Stimulated activated CD8-positive, alpha-beta memory T cell treated with anti-CD3 and anti-CD28 coated beads, Interleukin-2, amount 100 ng/mL, for 1 hour (primary cell): ENCODE measurements around the gene LOC101059915.

Experiments
- DNase-seq, 2 donors: peaks; one replicate each; pipeline ENCODE4 v3.0.0-alpha.2; 2020; ENCODE audit warnings: low read depth in 2 of 2

Gene LOC101059915

DNA sequence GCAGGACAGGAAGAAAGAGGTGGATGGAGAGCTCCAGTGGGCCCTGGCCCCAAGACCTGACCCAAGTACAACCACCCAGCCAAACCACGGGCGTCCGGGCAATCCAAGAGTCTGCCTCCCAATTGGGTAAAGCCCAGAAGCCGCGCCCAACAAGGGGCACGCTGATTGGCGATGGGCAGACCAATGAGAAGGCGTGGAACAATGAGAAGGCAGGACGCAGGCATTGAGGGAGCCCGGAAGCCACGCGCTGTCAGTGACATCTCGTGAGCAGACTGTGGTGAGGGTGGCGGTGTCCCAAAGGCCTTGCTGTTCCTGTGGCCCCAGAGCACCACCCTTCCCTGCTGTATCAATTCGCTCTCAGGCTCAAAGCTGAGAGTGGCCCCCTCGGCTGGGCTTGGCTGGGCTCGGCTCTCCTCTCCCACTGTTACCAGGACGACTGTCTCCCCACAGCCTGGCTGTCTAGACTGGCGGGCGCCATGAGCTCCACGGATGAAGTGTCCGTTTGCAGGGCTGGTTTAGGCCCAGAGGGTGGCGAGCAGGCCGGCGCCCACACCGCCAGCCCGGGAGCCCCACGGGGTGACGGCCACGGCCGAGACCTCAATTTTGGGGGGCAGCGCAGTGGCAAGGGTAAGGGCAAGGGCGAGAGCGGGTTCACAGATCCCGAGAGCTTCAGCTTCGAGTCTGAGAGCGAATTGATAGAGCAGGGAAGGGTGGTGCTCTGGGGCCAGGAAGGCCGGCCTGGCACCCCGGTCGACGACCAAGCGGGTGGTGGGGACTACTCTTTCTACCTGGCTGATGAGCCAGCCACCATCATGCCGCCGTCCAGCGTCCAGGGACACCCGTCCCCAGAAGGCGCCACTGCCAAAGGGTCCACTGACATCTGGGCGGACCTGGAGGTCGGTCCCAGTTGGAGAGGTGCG, at the start of gene LOC101059915:
LOC101059915 (plus strand) TSS at position 219 of the 920 bp plus-strand sequence.
- DNase-seq: no peak

DNA sequence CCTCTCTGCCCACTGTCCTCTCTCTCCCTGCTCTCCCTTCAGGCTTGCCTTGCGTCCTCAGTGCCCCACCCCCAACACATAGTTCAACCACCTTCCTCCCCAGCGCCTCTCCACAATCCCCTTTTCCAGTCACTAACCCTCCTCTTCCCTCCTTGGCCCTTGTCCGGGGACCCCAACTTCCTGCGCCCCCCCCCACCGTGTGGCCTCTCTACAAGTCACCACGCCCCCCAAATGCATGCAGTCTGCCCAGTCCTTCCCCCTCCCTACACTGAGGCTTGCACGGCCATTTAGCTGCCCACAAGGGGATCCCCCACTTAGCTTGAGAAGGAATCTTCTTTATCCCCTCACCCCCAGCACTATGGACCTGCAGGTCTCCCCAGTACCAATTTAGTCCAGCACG, 49.6 kb upstream of the LOC101059915 start:
- no peak for DNase-seq

DNA sequence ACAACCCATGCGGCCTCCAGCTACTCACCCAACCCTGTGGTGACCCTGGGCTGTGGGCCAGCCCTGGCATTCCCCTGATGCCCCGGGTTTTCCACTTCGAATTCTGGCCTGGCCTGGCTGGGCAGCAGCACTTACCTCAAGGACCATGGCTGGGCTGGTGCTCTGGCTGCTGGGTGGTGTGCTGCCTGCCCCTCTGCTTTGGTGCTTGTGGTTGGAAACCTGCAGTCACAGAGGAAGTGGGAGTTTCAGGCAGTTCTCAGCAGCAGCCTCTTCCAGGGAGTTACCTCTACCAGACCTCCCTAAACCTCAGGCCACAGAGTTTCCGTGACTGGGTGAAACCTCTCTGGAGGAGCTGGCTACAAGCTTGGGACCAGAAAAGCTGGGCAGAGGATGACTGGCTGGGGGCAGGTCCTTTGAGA, 49.0 kb upstream of the LOC101059915 start, which contains the start of gene CXCR3:
CXCR3 (minus strand) TSS at position 209 of the 419 bp plus-strand sequence; CDS start at position 147, 62 bp downstream.
- peak; percentile 35 to 48 for DNase-seq

DNA sequence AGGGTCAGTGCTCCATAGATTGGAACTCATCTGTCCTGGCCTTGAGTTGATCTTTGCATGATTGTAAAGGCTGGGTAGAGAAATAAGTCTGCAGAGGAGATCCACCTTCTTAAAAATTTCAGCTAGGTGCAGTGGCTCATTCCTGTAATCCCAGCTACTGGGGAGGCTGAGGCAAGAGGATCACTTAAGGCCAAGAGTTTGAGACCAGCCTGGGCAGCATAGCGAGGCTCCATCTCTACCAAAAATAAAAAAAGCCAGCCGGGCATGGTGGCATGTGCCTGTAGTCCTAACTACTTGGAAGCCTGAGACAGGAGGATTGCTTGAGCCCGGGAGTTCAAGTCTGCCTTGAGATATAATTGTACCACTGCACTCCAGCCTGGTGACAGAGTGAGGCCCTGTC, 48.6 kb upstream of the LOC101059915 start:
- DNase-seq: no peak

DNA sequence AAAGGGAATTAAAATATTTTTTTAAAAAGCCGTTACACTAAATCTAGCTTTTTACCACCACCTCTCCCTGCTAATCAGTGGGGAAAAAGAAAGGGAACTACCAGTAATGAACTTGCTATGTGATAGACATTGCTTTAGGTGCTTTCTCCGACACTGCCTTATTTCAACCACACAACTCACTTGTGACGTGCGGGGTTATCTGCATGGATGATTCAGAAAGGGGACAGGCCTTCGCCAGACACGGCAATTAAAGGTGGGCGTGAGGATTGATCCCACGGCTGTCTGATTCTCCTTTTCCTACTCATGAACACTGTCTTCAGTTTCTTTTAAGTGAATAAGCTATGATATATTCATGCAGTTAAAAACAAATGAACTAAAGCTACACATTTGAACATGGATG, 48.2 kb upstream of the LOC101059915 start:
- DNase-seq: no peak

DNA sequence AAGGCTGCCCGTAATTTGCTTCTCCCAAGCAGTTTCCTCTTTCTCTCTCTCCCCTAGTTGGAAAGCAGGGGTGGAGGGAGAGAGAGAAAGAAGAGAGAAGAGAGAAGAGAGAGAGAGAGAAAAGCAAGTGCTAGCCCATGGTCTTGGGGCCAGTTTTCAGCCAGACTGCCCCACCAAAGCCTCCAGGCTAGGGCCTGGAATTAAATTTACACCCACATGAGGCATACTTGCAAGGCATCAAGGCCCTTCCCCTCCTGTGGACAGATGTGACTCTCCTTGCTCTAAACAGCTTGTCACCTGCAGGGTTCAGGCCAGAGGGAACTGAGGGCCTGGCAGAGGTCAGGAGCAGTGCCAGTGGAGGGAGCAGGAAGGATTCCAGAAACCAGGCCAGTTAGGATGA, 47.4 kb upstream of the LOC101059915 start:
- DNase-seq: no peak

DNA sequence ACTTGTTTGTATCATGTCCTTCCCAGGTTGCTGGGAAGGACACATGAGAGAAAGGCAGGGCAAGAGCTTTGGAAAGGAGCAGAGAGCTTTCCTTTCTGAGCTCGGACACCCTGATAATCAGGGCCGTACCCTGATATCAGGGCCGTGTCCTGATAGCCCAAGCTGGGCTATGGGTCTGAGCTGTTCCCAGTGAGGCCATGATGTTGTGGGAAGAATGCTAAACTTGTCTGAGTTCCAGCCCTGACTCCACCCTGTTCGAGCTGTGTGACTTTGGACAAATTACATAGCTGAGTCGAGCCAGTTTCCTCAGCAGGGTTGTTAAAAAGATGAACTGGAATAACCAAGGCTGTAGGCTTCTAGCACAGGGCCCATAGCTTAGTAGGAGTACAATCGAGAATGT, 45.7 kb upstream of the LOC101059915 start:
- no peak for DNase-seq

DNA sequence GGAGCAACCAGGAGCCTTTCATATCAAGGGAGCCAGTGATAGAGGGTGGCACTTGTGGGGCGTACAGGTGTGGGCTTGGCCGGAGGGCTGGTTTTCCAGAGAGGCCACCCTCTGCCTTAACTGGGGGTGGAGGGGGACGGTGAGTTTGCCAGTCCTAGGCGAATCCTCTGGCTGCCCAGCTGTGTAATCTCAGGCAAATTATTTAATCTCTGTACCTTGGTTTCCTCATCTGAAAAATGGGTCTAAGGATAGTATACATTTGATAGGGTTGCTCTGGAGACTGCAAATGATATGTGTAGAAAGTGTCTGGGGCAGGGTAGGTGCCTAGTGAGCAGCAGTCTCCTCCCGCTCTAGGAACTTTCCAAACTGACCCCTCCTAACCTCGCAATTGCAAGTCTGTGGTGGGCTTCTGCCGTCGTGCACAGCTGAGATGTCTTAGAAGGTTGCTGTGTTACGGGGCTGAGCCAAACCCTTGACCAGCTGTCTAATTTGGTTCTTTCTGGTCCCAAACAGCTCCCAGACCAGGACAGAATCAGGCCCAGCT, 45.2 kb upstream of the LOC101059915 start:
- DNase-seq: no peak

DNA sequence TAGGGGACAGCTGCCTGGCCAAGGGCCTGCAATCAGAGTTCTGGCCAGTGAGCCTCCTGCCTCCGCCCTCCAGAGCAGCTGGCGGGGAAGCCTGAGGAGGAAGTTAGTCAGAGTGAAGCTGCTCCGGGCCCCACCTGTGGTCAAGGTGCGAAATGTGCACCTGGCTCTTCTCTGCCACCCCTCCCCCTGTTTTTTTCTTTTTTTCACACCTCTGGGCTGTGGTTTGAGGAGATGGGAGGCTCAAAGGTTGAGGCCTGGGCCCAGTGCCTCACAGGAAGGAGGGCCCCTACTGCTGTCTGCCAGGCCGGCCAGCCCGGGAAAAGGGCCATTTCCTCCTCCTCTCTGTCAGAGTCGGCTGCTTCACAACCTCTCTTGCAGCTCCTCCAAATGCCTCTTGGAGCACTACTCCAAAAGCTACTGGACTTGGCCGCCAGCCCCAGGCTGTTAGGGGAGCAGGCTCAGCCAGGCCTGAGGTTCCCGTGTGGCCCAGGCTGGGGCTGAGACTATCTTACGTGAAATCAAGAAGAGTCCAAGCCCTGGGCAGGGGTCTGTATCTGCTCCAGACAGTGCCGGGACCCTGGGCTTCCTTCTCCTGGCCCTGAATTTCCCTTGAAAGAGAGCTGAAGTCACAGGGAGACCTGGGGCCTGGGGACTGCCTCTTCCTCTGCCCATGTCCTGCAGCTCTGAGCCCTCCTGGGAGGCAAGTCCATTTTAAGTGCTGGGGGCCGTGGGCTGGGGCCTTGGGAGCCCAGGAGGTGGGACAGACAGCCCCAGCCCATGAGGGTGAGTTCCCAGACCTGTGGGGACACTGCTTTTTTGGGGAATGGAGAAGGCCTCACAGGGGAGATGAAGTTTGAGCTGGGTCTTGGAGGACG, 44.5 kb upstream of the LOC101059915 start:
- peak; percentile 21 to 42 for DNase-seq

DNA sequence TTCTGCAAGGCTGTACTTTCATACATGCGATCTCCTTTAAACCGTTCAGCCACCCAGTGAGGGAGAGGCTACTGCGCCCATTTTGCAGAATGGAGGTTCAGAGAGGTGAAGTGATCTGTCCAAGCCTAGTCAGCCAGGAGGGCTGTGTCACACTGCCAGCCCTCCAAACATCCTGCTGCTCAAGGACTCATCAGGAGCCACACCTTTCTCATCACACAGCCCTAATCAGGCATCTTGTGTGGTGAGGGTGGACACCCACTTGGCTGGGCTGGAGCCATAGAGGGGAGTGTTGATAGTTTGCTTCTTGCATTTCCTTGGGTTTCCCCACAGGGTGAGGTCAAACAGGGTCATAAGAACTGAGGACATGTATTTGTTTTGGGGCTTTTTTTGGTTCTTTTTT, 43.6 kb upstream of the LOC101059915 start:
- DNase-seq: no peak

DNA sequence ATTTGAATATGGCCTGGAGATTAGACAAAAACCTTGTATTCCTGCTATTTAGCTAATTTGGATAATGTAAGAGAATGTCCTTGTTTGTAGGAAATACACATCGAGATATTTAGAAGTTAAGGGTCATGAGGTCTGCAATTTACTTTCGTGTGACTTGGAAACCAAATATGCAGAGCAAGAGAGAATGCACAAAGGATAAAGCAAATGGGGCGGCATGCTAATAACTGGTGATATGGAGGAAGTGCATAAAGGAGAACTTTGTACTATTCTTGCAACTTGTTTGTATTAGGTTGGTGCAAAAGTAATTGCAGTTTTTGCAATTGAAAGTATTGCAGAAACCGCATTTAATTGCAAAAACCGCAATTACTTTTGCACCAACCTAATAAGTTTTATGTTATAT, 41.9 kb upstream of the LOC101059915 start:
- no peak for DNase-seq

DNA sequence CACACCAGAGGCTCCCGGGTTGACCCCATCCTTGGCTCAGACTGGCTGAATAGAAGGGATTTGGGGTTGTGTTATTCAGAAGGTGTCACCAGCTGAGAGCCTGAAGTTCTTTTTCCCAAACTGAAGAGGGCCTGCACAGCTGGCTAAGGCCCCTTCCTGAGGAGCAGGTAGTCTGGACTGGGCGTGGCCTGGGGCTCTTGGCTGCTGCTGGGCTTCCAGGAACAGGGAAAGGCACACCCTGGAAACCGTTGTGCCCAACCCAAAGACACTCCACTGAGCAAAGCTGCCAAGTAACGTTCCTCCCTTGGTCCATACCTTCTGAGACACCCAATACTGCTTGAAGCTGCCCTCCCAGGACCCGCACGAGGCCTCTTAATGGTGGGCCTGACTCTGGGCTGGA, 40.8 kb upstream of the LOC101059915 start:
- no peak for DNase-seq

DNA sequence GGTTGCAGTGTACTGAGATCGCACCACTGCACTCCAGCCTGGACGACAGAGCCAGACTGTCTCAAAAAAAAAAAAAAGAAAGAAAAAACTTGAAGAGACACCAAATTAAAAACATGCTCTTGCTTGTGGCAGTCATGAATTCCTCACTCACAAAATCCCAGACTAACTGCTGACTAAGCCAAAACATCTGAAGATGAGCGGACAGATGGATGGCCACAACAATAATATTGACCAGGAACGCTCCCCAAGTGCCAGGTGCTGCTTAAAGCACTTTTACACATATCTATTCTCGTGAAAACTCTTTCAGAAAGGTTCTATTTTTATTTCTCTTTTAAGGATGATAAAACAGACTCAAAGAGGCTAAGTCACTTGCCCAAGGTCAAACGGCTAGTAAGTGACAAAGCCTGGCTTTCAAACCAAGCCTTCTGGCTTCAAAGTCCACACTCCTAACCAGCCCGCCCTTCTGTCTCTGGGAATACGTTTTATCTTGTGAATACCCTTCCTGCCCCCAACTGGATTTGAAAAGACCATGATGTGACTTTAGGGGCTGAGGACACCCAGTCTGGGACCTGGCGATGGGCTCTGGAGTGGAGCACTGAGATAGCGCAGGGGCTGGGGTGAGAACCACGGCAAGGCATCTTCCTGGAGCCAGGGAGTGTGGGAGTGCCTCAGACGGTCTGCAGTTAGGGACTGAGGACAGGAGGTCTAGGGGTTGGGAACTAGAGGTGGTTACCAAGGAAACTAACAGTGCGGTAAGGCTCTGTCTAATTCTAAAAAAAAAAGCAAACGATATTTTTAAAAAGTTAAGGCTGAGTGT, 39.5 kb upstream of the LOC101059915 start:
- no peak for DNase-seq

DNA sequence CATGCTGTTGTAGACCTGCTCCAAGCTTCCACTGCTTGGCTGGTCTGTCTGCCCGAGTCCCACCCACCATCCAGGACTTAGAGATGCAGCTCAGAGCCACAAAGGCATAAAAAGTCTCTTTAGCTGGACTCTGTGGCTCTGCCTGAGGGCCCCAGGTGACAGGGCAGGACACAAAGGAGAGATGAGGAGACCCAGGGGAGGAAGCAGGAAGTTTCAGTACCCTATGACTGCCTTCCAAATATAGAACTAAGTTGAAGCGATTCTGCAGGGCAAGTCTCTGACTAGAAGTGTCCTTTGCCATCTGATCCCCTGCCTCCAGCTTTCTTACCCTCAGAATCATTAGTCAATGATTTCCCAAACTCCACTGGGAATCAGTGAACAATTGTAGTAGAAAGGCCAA, 37.9 kb upstream of the LOC101059915 start:
- no peak for DNase-seq

DNA sequence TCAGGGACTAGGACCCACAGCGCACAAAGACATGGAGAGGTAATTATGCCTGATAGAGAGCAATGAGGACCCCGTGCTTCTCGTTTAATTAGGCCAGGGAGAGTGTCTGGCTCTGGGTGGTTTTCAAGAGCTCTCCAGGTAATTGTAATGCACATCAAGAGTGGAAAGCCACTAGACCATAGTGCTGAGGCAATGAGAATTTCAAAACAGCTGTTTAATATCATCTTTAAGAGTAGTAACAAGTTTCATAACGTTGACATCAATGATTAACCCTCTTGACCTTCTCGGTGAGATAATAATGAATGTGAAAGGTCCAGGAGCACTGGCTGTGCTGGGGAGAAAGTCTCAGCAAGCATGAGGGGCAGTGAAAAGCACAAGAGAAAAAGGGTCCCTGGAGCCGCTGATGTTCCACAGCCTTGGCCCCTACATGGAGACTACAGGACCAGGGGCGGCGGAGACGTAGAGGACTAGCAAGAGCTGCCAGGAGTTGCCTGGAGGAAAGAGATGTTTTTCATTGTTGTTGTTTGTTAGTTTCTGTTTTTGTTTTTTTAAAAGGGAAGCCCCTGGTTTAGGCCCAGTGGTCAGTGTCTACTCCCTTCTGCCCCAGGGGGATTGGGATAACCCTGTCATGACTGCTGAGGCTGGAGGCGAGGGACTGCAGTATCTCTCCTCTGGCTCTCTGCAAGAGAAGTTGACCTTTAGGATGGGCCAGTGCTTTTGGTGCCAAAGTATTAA, 34.3 kb upstream of the LOC101059915 start:
- no peak for DNase-seq

DNA sequence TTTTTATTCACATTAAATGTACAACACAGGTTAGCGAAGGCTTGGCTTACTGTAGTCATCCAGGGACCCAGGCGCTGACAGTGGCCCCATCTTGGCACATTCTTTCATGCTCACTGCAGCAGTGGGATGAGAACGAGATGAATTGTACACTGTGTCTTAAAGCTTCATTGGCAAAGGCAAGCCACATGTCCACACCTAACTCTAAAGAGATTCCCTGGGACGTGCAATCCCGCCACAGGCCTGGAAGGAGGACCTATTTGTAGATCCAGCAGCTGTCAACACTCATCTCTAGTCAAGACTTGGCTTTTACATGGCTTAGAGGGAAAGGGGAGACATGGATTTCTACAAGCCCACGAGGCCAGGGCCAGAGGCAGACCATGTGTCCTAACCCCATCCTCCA, 33.0 kb upstream of the LOC101059915 start:
- DNase-seq: no peak

DNA sequence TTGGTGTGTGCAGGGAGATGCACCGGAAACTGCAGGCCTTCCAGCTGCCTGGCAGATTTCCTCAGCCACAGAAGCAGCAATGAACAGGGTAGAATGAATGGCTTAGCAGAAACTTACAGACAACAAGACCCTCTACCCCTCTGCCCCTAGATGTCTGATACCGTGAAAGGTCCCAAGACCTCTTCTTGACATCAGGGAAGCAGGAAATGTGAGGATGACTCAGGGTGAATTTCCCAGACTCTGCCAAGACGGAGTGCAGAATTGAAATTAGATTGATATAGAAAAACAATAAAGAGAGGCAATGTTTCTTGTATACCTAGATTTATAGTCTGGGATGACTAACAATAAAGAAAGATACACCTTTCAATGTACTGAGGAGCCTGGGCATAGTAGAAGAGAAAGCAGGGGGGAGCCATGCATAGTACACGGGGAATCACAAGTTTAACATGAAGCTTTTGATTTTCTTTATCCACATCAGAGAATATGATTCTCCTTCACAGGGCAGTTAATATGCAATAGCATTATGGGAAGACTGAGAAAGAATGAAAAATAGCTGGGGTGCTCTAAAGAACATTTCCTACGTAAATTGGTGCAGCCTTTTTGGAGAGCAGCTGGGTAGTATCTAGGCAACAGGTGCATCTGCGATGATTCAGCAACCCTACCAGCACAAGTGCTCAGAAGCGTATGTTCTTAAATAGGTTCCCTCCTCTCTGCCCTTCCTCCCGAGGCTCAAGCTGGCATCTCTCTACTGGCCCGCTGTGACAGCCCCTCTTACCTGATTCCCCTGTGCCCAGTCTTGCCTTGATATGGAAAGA, 30.7 kb upstream of the LOC101059915 start:
- DNase-seq: no peak

DNA sequence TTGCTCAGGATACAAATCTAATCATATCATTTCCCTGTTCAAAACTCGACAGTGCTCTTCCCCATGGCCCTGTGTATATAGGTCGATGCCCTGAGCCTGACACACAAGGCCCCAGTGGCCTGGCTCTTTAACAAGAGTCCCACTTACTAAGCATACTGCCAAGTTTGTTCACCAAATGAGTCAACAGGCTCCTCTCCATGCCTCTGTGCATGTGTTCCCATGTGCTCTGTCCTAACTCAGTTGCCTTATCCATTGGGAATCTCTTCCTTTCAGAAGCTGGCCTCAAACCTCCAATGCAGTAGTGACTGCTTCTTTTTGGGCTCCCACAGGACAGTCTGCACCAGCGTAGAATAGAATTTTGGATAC, 30.1 kb upstream of the LOC101059915 start:
- DNase-seq: no peak

DNA sequence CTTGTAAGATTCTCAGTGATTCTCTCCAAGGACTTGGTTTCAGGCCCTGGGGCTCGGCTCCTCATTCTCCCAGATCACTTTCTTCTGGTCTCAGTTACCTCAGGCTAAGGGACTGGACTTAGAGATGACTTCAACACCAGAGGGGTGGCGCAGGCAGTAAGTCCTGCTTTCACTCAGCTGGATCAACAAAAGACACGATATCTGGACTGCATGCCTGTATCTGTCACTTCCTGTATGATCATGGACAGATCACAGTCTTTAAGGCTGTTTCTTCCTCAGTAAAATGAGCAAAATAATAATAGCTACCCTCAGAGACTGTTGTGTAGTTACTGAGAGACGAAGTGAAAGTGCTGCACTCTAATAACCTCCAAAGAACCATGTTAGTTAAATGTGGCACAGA, 29.5 kb upstream of the LOC101059915 start:
- DNase-seq: no peak

DNA sequence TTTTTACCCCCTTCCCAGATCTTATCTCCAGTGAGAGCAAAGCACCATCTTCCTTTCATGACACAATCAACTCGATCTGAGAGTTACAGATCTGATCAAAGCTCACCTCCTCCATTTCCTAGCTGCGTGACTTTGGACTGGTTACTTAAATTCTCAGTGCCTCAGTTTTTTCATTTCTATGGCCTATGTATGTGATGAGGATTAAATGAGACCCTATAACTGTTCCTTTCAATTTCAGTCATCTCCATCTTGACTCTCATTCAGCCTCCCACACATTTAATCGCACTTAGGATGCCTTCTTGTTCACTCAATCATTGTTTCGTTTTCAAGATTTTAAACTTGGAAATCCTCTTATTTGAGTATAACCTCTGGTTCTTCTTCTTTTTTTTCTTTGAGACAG, 28.9 kb upstream of the LOC101059915 start:
- no peak for DNase-seq
